OCI-LY3 (cell line): ENCODE measurements around the gene ATP8A2.
A peak's percentile ranks its signal among the peaks of the same experiment; 100 is the strongest.

Experiments used
- H2AFZ ChIP-seq: fragments of 200-600, 300-600 bp; shearing (Covaris generic); 2 replicates; pipeline ENCODE4 v1.6.0; 2014; ENCODE audit warnings: antibody characterized with exemption, low read depth, low read length
- H3K27ac ChIP-seq: fragments of 200-600, 300-600 bp; sonication (generic); 2 replicates; pipeline ENCODE4 v1.5.1; 2014; ENCODE audit warnings: mild to moderate bottlenecking, low read length, moderate library complexity, mixed read lengths
- H3K27me3 ChIP-seq: fragments of 200-600, 300-600 bp; sonication (generic); 2 replicates; pipeline ENCODE4 v1.6.1; 2014; ENCODE audit warnings: low read depth, low read length, mixed read lengths
- H3K36me3 ChIP-seq: fragments of 200-600, 300-600 bp; sonication (generic); replicated peaks from 2 replicates; pipeline ENCODE3; 2014; ENCODE audit warnings: low read depth, low read length, mixed read lengths
- H3K4me1 ChIP-seq: fragments of 300-600, 200-600 bp; sonication (generic); 2 replicates; pipeline ENCODE4 v1.6.1; 2014; ENCODE audit warnings: low read length, mixed read lengths
- H3K4me2 ChIP-seq: fragments of 200-600, 300-600 bp; sonication (generic); 2 replicates; pipeline ENCODE4 v1.6.1; 2014; ENCODE audit warnings: low read length, mixed read lengths
- H3K4me3 ChIP-seq: fragments of 300-600, 200-600 bp; sonication (generic); 2 replicates; pipeline ENCODE4 v1.5.1; 2014; ENCODE audit warnings: antibody characterized with exemption, mild to moderate bottlenecking, low read length, moderate library complexity
- H3K79me2 ChIP-seq: fragments of 300-600, 200-600 bp; shearing (Covaris generic); 2 replicates; pipeline ENCODE4 v1.6.1; 2014; ENCODE audit warnings: mild to moderate bottlenecking, low read length, mixed read lengths
- H3K9ac ChIP-seq: fragments of 300-600, 200-600 bp; shearing (Covaris generic); 2 replicates; pipeline ENCODE4 v1.6.0; 2014; ENCODE audit warnings: mild to moderate bottlenecking, low read length, moderate library complexity
- H3K9me3 ChIP-seq: fragments of 200-600, 300-600 bp; shearing (Covaris generic); 2 replicates; pipeline ENCODE4 v1.6.1; 2014; ENCODE audit warnings: low read length, mixed read lengths; ENCODE audit not compliant: insufficient read depth
- H4K20me1 ChIP-seq: fragments of 200-600, 300-600 bp; sonication (generic); 2 replicates; pipeline ENCODE4 v1.6.1; 2016; ENCODE audit warnings: low read length, mixed read lengths; ENCODE audit not compliant: insufficient read depth
- CTCF ChIP-seq: fragments of 200-600, 300-600 bp; sonication (generic); IDR thresholded peaks from 2 replicates; pipeline ENCODE4 v1.5.1; 2014; ENCODE audit warnings: antibody characterized with exemption, low read length, low read depth
- EZH2phosphoT487 ChIP-seq: fragments of 200-600 bp; shearing (Covaris generic); IDR thresholded peaks from 2 replicates; pipeline ENCODE4 v1.6.1; 2018; ENCODE audit warnings: antibody characterized with exemption, mixed run types, low read depth

The ATP8A2 gene

DNA sequence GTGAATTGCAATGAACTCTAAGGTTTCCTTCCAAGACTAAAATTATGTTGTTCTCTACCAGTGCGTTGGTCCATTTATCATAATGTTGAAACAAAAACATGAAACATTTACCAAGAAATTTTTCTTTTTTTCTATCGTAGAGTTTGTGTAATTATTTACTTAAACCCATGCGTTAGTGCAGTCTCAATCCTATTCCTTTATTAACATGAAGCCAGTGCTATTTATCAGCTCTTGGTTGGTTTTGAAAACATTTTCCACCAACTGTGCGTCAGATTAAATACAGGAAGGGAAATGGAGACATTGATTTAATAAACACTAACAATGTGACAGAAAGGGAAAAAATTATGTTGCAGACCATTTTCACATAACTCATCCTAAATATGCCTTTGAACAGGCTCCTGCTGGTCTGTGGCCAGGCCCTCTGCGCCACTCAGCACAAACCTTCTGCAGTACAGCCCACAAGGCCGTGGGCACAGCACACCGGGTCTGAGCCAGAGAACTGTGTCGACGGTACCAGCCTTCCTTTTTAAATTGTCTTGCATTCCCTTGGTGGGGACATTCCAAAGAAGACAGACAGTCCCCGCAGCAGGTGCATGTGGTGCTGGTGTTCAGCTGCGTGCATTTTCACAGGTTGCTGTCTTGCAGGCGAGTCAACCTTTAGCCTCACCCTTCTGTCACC lies 544.2 kb downstream of the ATP8A2 start:
- Histone ChIP-seq H3K27me3 (no peaks in the 10 kb centered on the region), H3K4me2 (no peak overlapping the region), H3K27ac (no peak overlapping the region), H3K79me2 (no peaks in the 10 kb centered on the region), H3K9ac (no peak overlapping the region), H3K4me1 (no peaks in the 10 kb centered on the region), H3K4me3 (no peak overlapping the region), H3K9me3 (no peaks in the 10 kb centered on the region), H2AFZ (no peak overlapping the region), H4K20me1 (no peaks in the 10 kb centered on the region), H3K36me3 (no peaks in the 10 kb centered on the region)
- TF ChIP-seq CTCF, result no peak
- TF ChIP-seq EZH2phosphoT487, result no peak

DNA sequence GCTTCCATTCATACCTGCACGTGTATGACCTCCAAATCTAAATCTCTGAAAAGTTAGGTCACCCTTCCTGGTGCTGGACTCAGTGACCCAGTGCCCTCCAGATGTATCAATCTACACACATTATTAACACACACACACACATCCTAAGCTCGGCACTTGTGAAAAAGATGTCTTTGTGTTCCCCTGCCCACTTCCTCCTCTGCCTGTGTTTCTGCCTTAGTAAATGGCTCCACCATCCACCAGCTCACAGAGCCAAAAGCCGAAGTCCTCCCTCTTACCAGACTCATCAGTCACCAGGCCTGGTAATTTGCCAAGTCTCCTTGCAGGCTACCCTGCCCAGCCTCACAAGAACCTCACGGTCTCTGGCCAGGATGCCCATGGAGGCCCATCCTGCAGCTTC lies 548.5 kb downstream of the ATP8A2 start:
- no peaks in the 10 kb centered on the region for H3K4me1 ChIP-seq
- H4K20me1 ChIP-seq, result no peaks in the 10 kb centered on the region

GRCh38 chr13:25920931-25921330 lies 549.2 kb downstream of the ATP8A2 start:
- no peak overlapping the region for H3K4me3 ChIP-seq
- no peak overlapping the region for H3K27ac ChIP-seq
- no peaks in the 10 kb centered on the region for H3K9me3 ChIP-seq
- no peak overlapping the region for H2AFZ ChIP-seq
- no peaks in the 10 kb centered on the region for H3K79me2 ChIP-seq
- TF ChIP-seq EZH2phosphoT487 (no peak), CTCF (no peak)
- H3K27me3 ChIP-seq, result no peaks in the 10 kb centered on the region
- H3K36me3 ChIP-seq, result no peaks in the 10 kb centered on the region
- no peaks in the 10 kb centered on the region for H4K20me1 ChIP-seq
- no peaks in the 10 kb centered on the region for H3K4me1 ChIP-seq
- H3K9ac ChIP-seq, result no peak overlapping the region
- no peak overlapping the region for H3K4me2 ChIP-seq

More for the DNA sequence above, 548.5 kb downstream of the ATP8A2 start:
- Histone ChIP-seq H3K9ac (no peak overlapping the region), H3K27me3 (no peaks in the 10 kb centered on the region), H3K9me3 (no peaks in the 10 kb centered on the region), H3K4me2 (no peak overlapping the region), H3K36me3 (no peaks in the 10 kb centered on the region), H3K4me3 (no peak overlapping the region), H3K27ac (no peak overlapping the region), H3K79me2 (no peaks in the 10 kb centered on the region), H2AFZ (peak overlapping the region; percentile 37; the same call in 1 of the 2 replicates)
- no peak for TF ChIP-seq CTCF
- no peak for TF ChIP-seq EZH2phosphoT487

GRCh38 chr13:25922376-25922775 lies 550.6 kb downstream of the ATP8A2 start:
- Histone ChIP-seq H3K27ac (no peak overlapping the region), H3K9me3 (no peaks in the 10 kb centered on the region), H3K4me3 (no peak overlapping the region), H4K20me1 (no peaks in the 10 kb centered on the region), H3K79me2 (no peaks in the 10 kb centered on the region), H3K4me2 (no peak overlapping the region), H2AFZ (no peak overlapping the region), H3K36me3 (no peaks in the 10 kb centered on the region), H3K27me3 (no peaks in the 10 kb centered on the region), H3K9ac (no peak overlapping the region), H3K4me1 (no peaks in the 10 kb centered on the region)
- no peak for TF ChIP-seq EZH2phosphoT487
- TF ChIP-seq CTCF, result no peak
